Stimulated activated CD4-positive, alpha-beta T cell treated with anti-CD3 and anti-CD28 coated beads, Interleukin-2, amount 100 ng/mL, for 24 hours (primary cell): ENCODE results near the gene SFMBT2.
"Not testable (repeated sequence)": the region's sequence is repeated elsewhere in the genome, so short reads cannot be mapped to it uniquely, and the experiment has no call there.

Experiments
- DNase-seq, 2 donors: peaks; one replicate each; pipeline ENCODE4 v3.0.0-alpha.2; 2020

Gene SFMBT2

DNA sequence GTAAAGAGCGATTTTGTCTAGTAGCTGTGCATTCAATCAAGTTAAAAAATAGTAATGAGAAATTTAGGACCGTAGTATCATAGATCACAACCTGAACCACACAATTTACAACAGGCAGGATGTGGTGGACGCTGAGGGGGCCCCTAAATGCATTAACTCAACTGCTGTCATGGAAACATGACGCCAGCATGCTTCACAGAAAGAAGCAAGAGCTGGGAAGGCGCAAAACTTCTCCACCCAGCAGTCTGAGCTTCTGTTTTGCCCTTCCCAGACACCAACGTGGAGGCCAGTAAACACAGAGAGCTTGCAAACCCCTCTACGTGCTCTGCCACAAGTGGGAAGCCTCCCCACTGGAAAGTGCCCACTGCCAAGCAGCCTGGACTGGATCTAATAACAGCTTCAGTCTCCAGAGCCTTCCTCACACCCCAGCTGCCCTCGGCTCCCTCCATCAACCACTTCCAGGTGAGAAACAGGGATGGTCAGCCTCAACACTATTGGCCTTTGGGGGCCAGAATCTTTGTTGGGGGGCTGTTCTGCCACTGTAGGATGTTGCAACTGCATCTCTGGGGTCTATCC lies 151.8 kb downstream of the SFMBT2 start:
- peak; percentile 63 to 68 for DNase-seq

DNA sequence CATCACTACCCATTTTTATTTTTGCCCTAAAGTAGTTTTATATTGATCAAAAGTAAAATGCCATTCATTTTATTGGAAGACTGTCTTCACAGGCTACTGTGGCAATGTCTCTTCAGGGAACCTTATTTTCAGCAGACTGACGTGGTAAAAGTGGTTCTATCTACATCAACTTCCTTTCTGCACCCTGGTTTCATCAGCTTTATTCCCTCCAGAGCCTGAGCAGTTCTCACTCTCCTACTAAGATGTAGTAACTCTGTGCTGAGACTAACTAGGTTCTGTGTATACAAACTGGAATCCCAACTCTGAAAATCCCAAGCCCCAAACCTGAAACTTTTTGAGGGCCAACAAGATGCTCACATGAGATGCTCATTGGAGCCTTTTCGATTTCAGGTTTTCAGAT lies 155.3 kb downstream of the SFMBT2 start:
- DNase-seq, result no peak

- peak in 1 of 2 donors; percentile 14 for DNase-seq
Measured at GRCh38 chr10:7251696-7252465, 159.0 kb downstream of the SFMBT2 start.

DNA sequence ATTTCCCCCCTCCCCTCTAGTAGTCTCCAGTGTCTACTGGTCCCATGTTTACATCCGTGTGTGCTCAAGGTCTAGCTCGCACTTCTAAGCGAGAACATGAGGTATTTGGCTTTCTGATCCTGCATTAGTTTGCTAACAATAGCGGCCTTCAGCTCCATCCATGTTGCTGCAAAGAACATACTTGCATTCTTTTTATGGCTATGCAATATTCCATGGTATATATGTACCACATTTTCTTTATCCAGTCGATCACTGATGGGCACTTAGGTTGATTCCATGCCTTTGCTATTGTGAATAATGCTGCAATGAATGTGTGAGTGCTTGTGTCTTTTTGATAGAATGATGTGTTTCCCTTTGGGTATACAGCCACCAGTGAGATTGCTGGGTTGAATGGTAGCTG lies 160.6 kb downstream of the SFMBT2 start:
- no peak for DNase-seq

DNA sequence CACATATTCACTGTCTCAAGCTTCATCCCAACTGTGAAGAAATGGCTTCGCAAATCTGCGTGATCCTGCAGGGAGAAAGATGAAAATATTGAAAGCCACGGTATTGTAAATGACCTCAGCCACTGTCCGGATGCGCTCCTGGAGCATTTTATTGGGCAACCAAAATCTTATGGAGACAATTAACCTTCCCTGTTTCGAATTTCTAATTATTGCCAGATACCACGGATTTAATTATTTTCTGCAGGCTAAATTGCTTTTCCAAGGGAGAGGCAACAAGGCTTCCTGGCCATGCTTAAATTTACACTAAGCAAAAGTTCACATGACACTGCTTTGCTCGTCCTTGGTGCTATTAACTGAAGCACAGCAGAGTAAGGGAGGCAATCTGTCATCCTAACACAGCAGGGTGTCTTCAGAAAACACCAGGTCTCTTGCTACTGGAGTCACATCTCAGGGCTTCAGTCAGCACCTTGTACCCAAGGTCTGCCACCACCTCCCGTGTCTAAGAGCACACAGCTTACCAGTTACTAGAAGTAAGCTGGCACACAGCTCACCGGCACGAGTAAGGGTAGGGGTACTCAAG lies 162.2 kb downstream of the SFMBT2 start:
- DNase-seq, result no peak

- DNase-seq, result no peak
Measured at GRCh38 chr10:7248148-7248547, 162.7 kb downstream of the SFMBT2 start.

GRCh38 chr10:7245505-7245904 lies 165.3 kb downstream of the SFMBT2 start:
- DNase-seq, result no peak

DNA sequence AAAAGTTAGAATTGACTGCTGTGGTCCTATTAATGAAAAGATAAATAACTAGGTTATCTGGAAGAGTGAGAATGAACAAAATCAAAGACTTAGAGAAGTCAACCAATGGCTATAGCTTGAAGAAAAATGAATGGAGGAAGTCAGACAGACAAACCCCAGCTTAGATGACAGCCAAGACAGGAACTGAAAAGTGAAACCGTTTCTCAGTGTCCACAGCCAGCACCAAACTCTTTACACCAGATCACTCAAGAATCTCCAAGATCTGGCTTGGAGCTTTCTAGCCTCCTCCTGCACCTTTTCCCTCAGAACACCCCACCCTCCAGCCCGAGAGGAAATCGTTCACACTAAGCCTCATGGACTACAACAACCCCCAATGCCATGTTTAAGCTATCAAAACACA lies 167.0 kb downstream of the SFMBT2 start:
- DNase-seq, result no peak

DNA sequence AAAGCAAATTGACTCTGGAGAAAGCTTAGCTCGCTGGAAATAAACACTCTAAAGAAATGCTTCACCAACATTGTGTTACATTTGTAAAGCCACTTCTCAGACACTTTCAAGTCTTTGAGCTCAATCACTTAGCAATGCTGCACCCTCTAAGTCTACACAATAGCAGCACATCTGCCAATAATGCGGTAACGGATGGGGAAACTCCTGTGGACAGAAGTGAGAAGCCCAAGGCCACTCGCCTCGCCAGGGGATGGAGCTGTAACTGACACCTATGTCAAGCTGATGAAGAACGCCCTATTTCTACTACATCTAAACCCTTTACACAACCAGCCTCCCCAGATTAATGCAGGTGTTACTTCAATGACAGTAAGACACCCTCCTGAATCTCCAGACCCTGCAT lies 167.7 kb downstream of the SFMBT2 start:
- no peak for DNase-seq

DNA sequence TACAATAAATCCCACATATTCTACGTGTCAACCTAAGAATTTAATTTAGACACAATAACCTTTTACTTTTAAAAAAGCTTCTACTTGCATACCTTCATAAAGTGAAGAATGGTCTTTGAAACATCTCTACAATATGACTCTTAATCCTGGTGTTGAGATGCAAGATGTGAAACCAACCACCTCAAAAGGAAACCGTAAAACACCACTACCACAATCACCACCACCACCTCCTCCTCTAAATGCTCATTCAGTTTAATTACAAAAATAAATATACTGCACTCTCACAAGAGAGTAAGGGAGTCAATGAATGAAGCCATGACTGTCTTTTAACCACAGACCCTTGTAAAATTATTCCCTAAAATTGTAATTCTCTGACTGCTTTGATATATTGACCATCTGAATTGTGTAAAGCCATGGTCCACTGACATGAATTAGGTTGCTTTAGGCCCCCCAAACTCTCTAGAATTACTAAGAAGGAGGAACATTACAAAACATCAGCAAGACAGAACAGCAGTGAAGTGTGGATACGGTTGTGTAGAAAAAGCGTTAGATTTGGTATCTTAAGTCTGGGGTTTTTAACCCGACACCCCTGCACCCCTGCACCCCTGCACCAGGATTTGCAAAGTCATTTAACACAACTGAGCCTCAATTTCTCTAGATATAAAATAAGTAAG lies 171.4 kb downstream of the SFMBT2 start:
- DNase-seq, result peak in 1 of 2 donors; percentile 27

DNA sequence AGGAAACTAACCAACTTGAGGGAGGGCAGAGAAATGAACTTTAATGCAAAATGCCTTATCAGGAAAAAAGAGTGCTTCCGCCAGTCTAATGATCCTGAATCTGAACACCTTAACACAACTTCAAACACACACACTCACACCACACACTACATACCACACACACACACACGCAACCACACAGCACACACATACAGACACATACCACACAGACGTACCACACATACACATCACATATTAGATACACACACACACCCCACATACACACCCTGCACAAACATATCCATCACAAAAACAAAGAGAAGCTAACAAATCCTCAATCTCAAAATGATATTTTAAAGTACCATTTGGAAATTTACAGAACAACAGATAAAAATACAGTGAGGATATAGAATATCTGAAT lies 175.5 kb downstream of the SFMBT2 start:
- no peak for DNase-seq

GRCh38 chr10:7234109-7234508 lies 176.7 kb downstream of the SFMBT2 start:
- DNase-seq, result no peak

GRCh38 chr10:7233259-7233991 lies 177.4 kb downstream of the SFMBT2 start:
- no peak for DNase-seq

DNA sequence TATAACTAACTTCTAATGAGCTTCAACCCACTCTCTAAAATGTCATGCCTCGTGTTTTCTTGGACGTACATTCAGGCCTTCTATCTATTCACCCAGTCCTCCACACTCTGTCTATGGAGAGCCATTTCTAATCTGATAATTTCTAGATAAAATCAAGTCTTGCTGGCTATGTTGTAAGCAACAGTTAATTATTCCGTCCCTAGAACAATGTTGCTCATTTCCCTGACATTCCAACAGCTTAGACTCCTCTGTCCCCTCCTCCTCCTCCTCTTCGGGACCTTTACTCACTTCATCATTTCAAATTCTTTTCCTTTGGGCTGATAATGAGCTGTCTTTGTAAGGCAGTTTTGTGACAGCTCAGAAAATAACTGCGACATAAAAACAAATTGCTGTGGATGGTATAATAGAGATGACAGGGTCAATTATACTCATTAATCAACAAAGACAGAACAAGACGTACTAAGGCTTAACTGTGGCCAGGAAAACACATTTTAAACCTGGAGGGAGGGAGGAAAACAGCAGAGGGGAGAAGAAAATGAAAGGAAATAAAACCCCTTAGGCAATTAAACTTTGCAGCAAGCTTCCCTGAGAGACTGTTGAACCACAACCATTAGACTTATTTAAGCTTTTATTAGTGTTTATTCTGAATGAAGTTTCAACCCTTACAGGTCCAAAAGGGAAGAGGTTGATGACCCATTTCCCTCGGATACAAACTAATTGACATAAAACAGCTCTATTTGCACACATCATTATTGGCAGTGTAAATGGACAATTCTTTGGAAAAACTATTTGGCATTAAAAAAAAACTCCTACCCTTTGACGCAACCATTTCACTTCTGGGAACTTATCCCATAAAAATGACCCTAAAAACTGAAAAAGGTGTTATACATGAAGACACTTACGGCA lies 179.1 kb downstream of the SFMBT2 start:
- DNase-seq, result no peak

DNA sequence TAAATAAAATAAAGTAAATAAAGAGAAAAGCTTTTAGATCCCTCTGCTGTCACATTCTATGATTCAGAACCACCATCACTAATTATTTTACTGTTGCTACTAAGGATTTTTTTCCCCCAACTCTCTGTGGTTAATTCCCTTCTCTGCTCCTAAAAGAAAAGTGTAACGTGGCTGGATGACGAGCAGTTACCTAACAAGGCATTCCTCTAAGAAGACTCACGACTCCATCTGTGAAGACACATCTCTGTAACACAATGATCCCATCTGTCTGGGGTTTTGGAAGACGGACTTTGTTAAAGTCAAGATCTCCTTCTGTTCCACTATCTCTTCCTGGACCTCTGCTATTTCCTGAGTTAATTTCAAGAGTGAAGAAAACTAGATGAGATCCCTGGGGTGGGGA lies 179.9 kb downstream of the SFMBT2 start:
- no peak for DNase-seq

DNA sequence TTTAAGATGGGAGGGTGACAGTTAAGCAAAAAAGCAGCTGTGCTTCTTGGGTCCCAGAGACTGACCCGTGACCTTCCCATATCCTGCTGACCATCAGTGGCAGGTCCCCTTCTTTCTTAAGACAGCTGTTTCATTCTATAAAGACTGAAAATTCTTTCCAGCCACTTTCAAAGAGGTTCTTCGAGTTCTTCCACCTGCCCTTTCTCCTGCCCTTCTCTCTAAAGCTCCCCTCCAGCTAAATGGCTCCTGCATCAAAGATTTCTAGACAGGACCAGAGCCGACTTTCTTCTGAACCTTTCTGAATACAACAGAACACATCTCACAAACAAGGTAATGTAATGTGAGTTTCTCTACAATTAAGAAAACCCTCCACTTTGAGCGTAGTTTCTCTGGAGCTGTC lies 180.8 kb downstream of the SFMBT2 start:
- no peak for DNase-seq

GRCh38 chr10:7225133-7225532 lies 185.7 kb downstream of the SFMBT2 start:
- DNase-seq, result no peak

- DNase-seq, result no peak
Measured at GRCh38 chr10:7218968-7219367, 191.9 kb downstream of the SFMBT2 start.

- not testable (repeated sequence) for DNase-seq
Measured at GRCh38 chr10:7212696-7213095, 198.1 kb downstream of the SFMBT2 start.

- DNase-seq, result no peak
Measured at GRCh38 chr10:7211857-7212577, 198.8 kb downstream of the SFMBT2 start.

GRCh38 chr10:7210516-7210915 lies 200.3 kb downstream of the SFMBT2 start:
- DNase-seq, result no peak
